ENCODE data around the gene KRTAP16-1. TPM values are rescaled to one million over a fixed set of nuclear protein-coding genes. Genes with fewer than 3 reads are reported as not detected.
A peak's percentile ranks its signal among the peaks of the same experiment; 100 is the strongest.
"Not testable (repeated sequence)": the region's sequence is repeated elsewhere in the genome, so short reads cannot be mapped to it uniquely, and the experiment has no call there.

The KRTAP16-1 gene
- total RNA-seq, 3 donors from 2014 or later = not detected

- Mint-ChIP-seq H3K36me3 (ENCODE audit: insufficient read depth) (no peaks in the 10 kb centered on the region), H3K27me3 (ENCODE audit: low read depth) (peaks cover 2% of the 10 kb centered on the region), H3K4me3 (no peak overlapping the region), H3K4me1 (ENCODE audit: low read depth) (peaks cover 11% of the 10 kb centered on the region), H3K9me3 (peaks cover 8% of the 10 kb centered on the region)
- DNase-seq (no peak), ATAC-seq (no peak)
These were observed 10.5 kb downstream of the KRTAP16-1 start for GRCh38 chr17:41298458-41299135.

- no peak for ATAC-seq
- Mint-ChIP-seq H3K9me3 (peaks cover 8% of the 10 kb centered on the region), H3K36me3 (ENCODE audit: insufficient read depth) (no peaks in the 10 kb centered on the region), H3K4me3 (no peak overlapping the region), H3K27me3 (ENCODE audit: low read depth) (peaks cover 7% of the 10 kb centered on the region), H3K4me1 (ENCODE audit: low read depth) (peaks cover 8% of the 10 kb centered on the region)
- DNase-seq = no peak
These were observed 12.3 kb downstream of the KRTAP16-1 start for GRCh38 chr17:41296846-41297245.

- no peak for DNase-seq
- Mint-ChIP-seq H3K27me3 (ENCODE audit: low read depth) (peaks cover 7% of the 10 kb centered on the region), H3K9me3 (no peaks in the 10 kb centered on the region), H3K36me3 (ENCODE audit: insufficient read depth) (no peaks in the 10 kb centered on the region), H3K4me3 (no peak overlapping the region), H3K4me1 (ENCODE audit: low read depth) (no peaks in the 10 kb centered on the region)
- ATAC-seq = no peak
These were observed 15.1 kb downstream of the KRTAP16-1 start for GRCh38 chr17:41294016-41294415.

GRCh38 chr17:41287050-41287449, 22.1 kb downstream of the KRTAP16-1 start:
- Mint-ChIP-seq H3K4me1 (ENCODE audit: low read depth) (peaks cover 16% of the 10 kb centered on the region), H3K9me3 (no peaks in the 10 kb centered on the region), H3K36me3 (ENCODE audit: insufficient read depth) (no peaks in the 10 kb centered on the region), H3K27me3 (ENCODE audit: low read depth) (no peaks in the 10 kb centered on the region), H3K4me3 (no peak overlapping the region)
- ATAC-seq (no peak), DNase-seq (no peak)

- H3K36me3 Mint-ChIP-seq (ENCODE audit: insufficient read depth) = no peaks in the 10 kb centered on the region
- DNase-seq (no peak), ATAC-seq (no peak)
- no peaks in the 10 kb centered on the region for H3K9me3 Mint-ChIP-seq
- H3K4me3 Mint-ChIP-seq = no peak overlapping the region
- peaks cover 16% of the 10 kb centered on the region for H3K4me1 Mint-ChIP-seq (ENCODE audit: low read depth)
- no peaks in the 10 kb centered on the region for H3K27me3 Mint-ChIP-seq (ENCODE audit: low read depth)
These were observed 24.6 kb downstream of the KRTAP16-1 start for GRCh38 chr17:41284546-41284945.

- H3K4me3 Mint-ChIP-seq = no peak overlapping the region
- no peaks in the 10 kb centered on the region for H3K36me3 Mint-ChIP-seq (ENCODE audit: insufficient read depth)
- peaks cover 16% of the 10 kb centered on the region for H3K4me1 Mint-ChIP-seq (ENCODE audit: low read depth)
- no peaks in the 10 kb centered on the region for H3K9me3 Mint-ChIP-seq
- ATAC-seq = no peak
- no peaks in the 10 kb centered on the region for H3K27me3 Mint-ChIP-seq (ENCODE audit: low read depth)
- DNase-seq = no peak
These were observed 25.1 kb downstream of the KRTAP16-1 start for GRCh38 chr17:41284043-41284442.

- no peaks in the 10 kb centered on the region for H3K9me3 Mint-ChIP-seq
- no peaks in the 10 kb centered on the region for H3K4me1 Mint-ChIP-seq (ENCODE audit: low read depth)
- no peaks in the 10 kb centered on the region for H3K36me3 Mint-ChIP-seq (ENCODE audit: insufficient read depth)
- no peak overlapping the region for H3K4me3 Mint-ChIP-seq
- ATAC-seq (no peak), DNase-seq (no peak)
- peaks cover 12% of the 10 kb centered on the region for H3K27me3 Mint-ChIP-seq (ENCODE audit: low read depth)
These were observed 30.7 kb downstream of the KRTAP16-1 start for GRCh38 chr17:41278176-41278955.

GRCh38 chr17:41275648-41276190, 33.4 kb downstream of the KRTAP16-1 start, which contains the start of gene KRTAP9-7:
KRTAP9-7 (plus strand) TSS chr17:41275698; CDS start chr17:41275698, 0 bp downstream.
- not testable (repeated sequence) for H3K4me3 Mint-ChIP-seq; H3K36me3 Mint-ChIP-seq (ENCODE audit: insufficient read depth); H3K9me3 Mint-ChIP-seq; H3K4me1 Mint-ChIP-seq (ENCODE audit: low read depth); DNase-seq; ATAC-seq
- H3K27me3 Mint-ChIP-seq (ENCODE audit: low read depth) = peaks cover 12% of the 10 kb centered on the region

GRCh38 chr17:41271858-41272257, 37.3 kb downstream of the KRTAP16-1 start:
- no peaks in the 10 kb centered on the region for H3K36me3 Mint-ChIP-seq (ENCODE audit: insufficient read depth)
- no peaks in the 10 kb centered on the region for H3K9me3 Mint-ChIP-seq
- H3K4me3 Mint-ChIP-seq = no peak overlapping the region
- ATAC-seq = peak in 1 of 2 donors; percentile 35
- H3K4me1 Mint-ChIP-seq (ENCODE audit: low read depth) = no peaks in the 10 kb centered on the region
- no peak for DNase-seq
- peaks cover 11% of the 10 kb centered on the region for H3K27me3 Mint-ChIP-seq (ENCODE audit: low read depth)

- not testable (repeated sequence) for H3K9me3 Mint-ChIP-seq; DNase-seq; H3K4me3 Mint-ChIP-seq; H3K27me3 Mint-ChIP-seq (ENCODE audit: low read depth); H3K36me3 Mint-ChIP-seq (ENCODE audit: insufficient read depth); ATAC-seq; H3K4me1 Mint-ChIP-seq (ENCODE audit: low read depth)
These were observed 37.8 kb downstream of the KRTAP16-1 start for GRCh38 chr17:41271323-41271722.

GRCh38 chr17:41267711-41268110, 41.4 kb downstream of the KRTAP16-1 start:
- H3K9me3 Mint-ChIP-seq = no peaks in the 10 kb centered on the region
- ATAC-seq (no peak), DNase-seq (no peak)
- H3K4me3 Mint-ChIP-seq = no peak overlapping the region
- peaks cover 2% of the 10 kb centered on the region for H3K4me1 Mint-ChIP-seq (ENCODE audit: low read depth)
- H3K27me3 Mint-ChIP-seq (ENCODE audit: low read depth) = no peaks in the 10 kb centered on the region
- no peaks in the 10 kb centered on the region for H3K36me3 Mint-ChIP-seq (ENCODE audit: insufficient read depth)

GRCh38 chr17:41265078-41265477, 44.0 kb downstream of the KRTAP16-1 start, which contains the start of gene KRTAP9-6:
KRTAP9-6 (plus strand) TSS chr17:41265378; CDS start chr17:41265378, 0 bp downstream.
- Mint-ChIP-seq H3K27me3 (ENCODE audit: low read depth) (peaks cover 6% of the 10 kb centered on the region), H3K9me3 (no peaks in the 10 kb centered on the region), H3K4me1 (ENCODE audit: low read depth) (peaks cover 20% of the 10 kb centered on the region), H3K36me3 (ENCODE audit: insufficient read depth) (no peaks in the 10 kb centered on the region), H3K4me3 (no peak within 1 kb of the TSS)
- ATAC-seq (no peak), DNase-seq (no peak)

- Mint-ChIP-seq H3K27me3 (ENCODE audit: low read depth) (peaks cover 6% of the 10 kb centered on the region), H3K4me1 (ENCODE audit: low read depth) (peaks cover 20% of the 10 kb centered on the region), H3K9me3 (no peaks in the 10 kb centered on the region), H3K4me3 (no peak overlapping the region), H3K36me3 (ENCODE audit: insufficient read depth) (no peaks in the 10 kb centered on the region)
- ATAC-seq (no peak), DNase-seq (no peak)
These were observed 44.5 kb downstream of the KRTAP16-1 start for GRCh38 chr17:41264599-41264998.

- H3K4me3 Mint-ChIP-seq = no peak overlapping the region
- H3K36me3 Mint-ChIP-seq (ENCODE audit: insufficient read depth) = no peaks in the 10 kb centered on the region
- DNase-seq (no peak), ATAC-seq (no peak)
- H3K27me3 Mint-ChIP-seq (ENCODE audit: low read depth) = peaks cover 9% of the 10 kb centered on the region
- H3K9me3 Mint-ChIP-seq = no peaks in the 10 kb centered on the region
- peaks cover 20% of the 10 kb centered on the region for H3K4me1 Mint-ChIP-seq (ENCODE audit: low read depth)
These were observed 45.9 kb downstream of the KRTAP16-1 start for GRCh38 chr17:41263212-41263611.

Data from activated T-cell treated with anti-CD3 and anti-CD28 coated beads, Interleukin-2, amount 50 U/mL, for 4 hours (primary cell).